CD4-positive, alpha-beta T cell (primary cell): ENCODE data around the gene TBX4. TPM values are rescaled to one million over a fixed set of nuclear protein-coding genes. Genes with fewer than 3 reads are reported as not detected.

Source experiments
- ATAC-seq: fragments of 200-7000 bp; cut with Tn5 transposase; one replicate; pipeline ENCODE4 v1.10.0; 2022; ENCODE audit warnings: mild to moderate bottlenecking; ENCODE audit not compliant: poor library complexity
- CTCF ChIA-PET: fragments of 350-600 bp; sonication (Branson Sonifier 250); formaldehyde crosslinking; loops from one replicate; lab custom pipeline; 2021; ENCODE audit warnings: antibody characterized with exemption, inconsistent platforms; lab: Charles Lee
- POLR2A ChIA-PET: fragments of 350-600 bp; sonication (Branson Sonifier 250); formaldehyde crosslinking; loops from one replicate; lab custom pipeline; 2021; ENCODE audit warnings: antibody characterized with exemption, inconsistent platforms; lab: Charles Lee
- DNase-seq, 14 experiments: peaks; one replicate each; pipeline ENCODE4 v3.0.0-alpha.2; 2013 to 2020; ENCODE audit warnings: mixed read lengths in 2 of 14
- H3K27ac ChIP-seq, 2 donors: one replicate each; pipeline versions ENCODE4 v1.5.1 to v1.7.0; 2013; ENCODE audit warnings: low read length in 2 of 2, low read depth in 1 of 2, mild to moderate bottlenecking in 1 of 2
- H3K27me3 ChIP-seq, 2 experiments: 1 replicate in 1 of 2; 2 replicates in 1 of 2; pipeline versions ENCODE4 v1.6.1 to v1.7.0; 2013; ENCODE audit warnings: low read length in 2 of 2, control low read depth in 1 of 2, mild to moderate bottlenecking in 1 of 2, moderate library complexity in 1 of 2; ENCODE audit not compliant: insufficient read depth in 2 of 2, control insufficient read depth in 1 of 2
- H3K36me3 ChIP-seq: one replicate; pipeline ENCODE4 v1.6.1; 2013; ENCODE audit warnings: low read length, control low read depth; ENCODE audit not compliant: insufficient read depth
- H3K4me1 ChIP-seq: one replicate; pipeline ENCODE4 v1.6.1; 2013; ENCODE audit warnings: low read length, control low read depth; ENCODE audit not compliant: insufficient read depth
- H3K4me3 ChIP-seq: one replicate; pipeline ENCODE4 v1.5.1; 2013; ENCODE audit warnings: mild to moderate bottlenecking, low read length, moderate library complexity
- H3K9me3 ChIP-seq, 2 experiments: 1 replicate in 1 of 2; 2 replicates in 1 of 2; pipeline versions ENCODE4 v1.6.1 to v1.7.0; 2013; ENCODE audit warnings: low read length in 2 of 2, mild to moderate bottlenecking in 2 of 2, control low read depth in 1 of 2, moderate library complexity in 1 of 2; ENCODE audit not compliant: control insufficient read depth in 1 of 2, insufficient read depth in 1 of 2
- H3K27ac Mint-ChIP-seq: one replicate; pipeline ENCODE4 v1.8.0; 2020; ENCODE audit warnings: mixed read lengths
- H3K27me3 Mint-ChIP-seq: one replicate; pipeline ENCODE4 v1.8.0; 2021; ENCODE audit warnings: mixed read lengths
- H3K36me3 Mint-ChIP-seq: one replicate; pipeline ENCODE4 v1.8.0; 2021; ENCODE audit warnings: low read depth, mixed read lengths
- H3K4me1 Mint-ChIP-seq: one replicate; pipeline ENCODE4 v1.8.0; 2021; ENCODE audit warnings: low read depth, mixed read lengths
- H3K4me3 Mint-ChIP-seq: one replicate; pipeline ENCODE4 v1.8.0; 2020; ENCODE audit warnings: mild to moderate bottlenecking, mixed read lengths
- H3K9me3 Mint-ChIP-seq: one replicate; pipeline ENCODE4 v1.8.0; 2020; ENCODE audit warnings: mixed read lengths
- CTCF ChIP-seq: fragments of 200-600 bp; IDR thresholded peaks from one replicate; pipeline ENCODE4 v1.8.0; 2022; ENCODE audit warnings: antibody characterized with exemption, mild to moderate bottlenecking
- intact Hi-C, 2 experiments: fragments of 100-400 bp; cut with DNase I in 1 of 2; cut with micrococcal nuclease in 1 of 2; formaldehyde crosslinking; loops; one replicate each; pipeline versions ENCODE4 v1.15.1 to v1.9.0; 2023 to 2025; cut with DNase I, micrococcal nuclease
- total RNA-seq, 174 experiments: library from RNA in 2 of 174; stranded (reverse) in 2 of 174; gene quantifications; one replicate each; pipeline ENCODE4 v1.2.3 and lab custom pipeline; 2021 to 2026

The TBX4 gene
- total RNA-seq, 2 experiments from 2014 or later: not detected

GRCh38 chr17:61461586-61461966, 9.4 kb downstream of the TBX4 start:
- peaks cover 64 to 82% of the 10 kb centered on the region in 2 experiments for H3K27me3 ChIP-seq
- intact Hi-C loops: no loop called here
- no peak for TF ChIP-seq CTCF
- Mint-ChIP-seq H3K36me3 (no peaks in the 10 kb centered on the region), H3K27ac (no peak overlapping the region), H3K27me3 (peaks cover 85% of the 10 kb centered on the region), H3K4me1 (peaks cover 23% of the 10 kb centered on the region), H3K9me3 (no peaks in the 10 kb centered on the region), H3K4me3 (no peak overlapping the region)
- no peak overlapping the region for H3K27ac ChIP-seq
- ATAC-seq (no peak), DNase-seq (peak in 1 of 14 experiments; percentile 30)
- no peaks in the 10 kb centered on the region for H3K36me3 ChIP-seq
- peaks cover 26% of the 10 kb centered on the region for H3K4me1 ChIP-seq
- H3K4me3 ChIP-seq: no peak overlapping the region
- ChIA-PET CTCF (no interaction called here), POLR2A (no interaction called here)
- peaks cover 0 to 18% of the 10 kb centered on the region in 2 experiments for H3K9me3 ChIP-seq

GRCh38 chr17:61461967-61462718, 9.9 kb downstream of the TBX4 start:
- ATAC-seq: no peak
- no peaks in the 10 kb centered on the region for H3K9me3 Mint-ChIP-seq
- peaks cover 21% of the 10 kb centered on the region for H3K4me1 ChIP-seq
- CTCF ChIA-PET: no interaction called here
- H3K27ac ChIP-seq: no peak overlapping the region
- peaks cover 59 to 78% of the 10 kb centered on the region in 2 experiments for H3K27me3 ChIP-seq
- no peak overlapping the region for H3K4me3 ChIP-seq
- no peak for TF ChIP-seq CTCF
- peaks cover 21% of the 10 kb centered on the region for H3K4me1 Mint-ChIP-seq
- H3K9me3 ChIP-seq: peaks cover 0 to 13% of the 10 kb centered on the region in 2 experiments
- H3K36me3 Mint-ChIP-seq: no peaks in the 10 kb centered on the region
- DNase-seq: peak in 1 of 14 experiments; percentile 33
- no peaks in the 10 kb centered on the region for H3K36me3 ChIP-seq
- H3K27me3 Mint-ChIP-seq: peaks cover 82% of the 10 kb centered on the region
- H3K4me3 Mint-ChIP-seq: peak overlapping the region; percentile 67
- intact Hi-C loops: no loop called here
- H3K27ac Mint-ChIP-seq: no peak overlapping the region
- POLR2A ChIA-PET: no interaction called here

- Histone ChIP-seq H3K36me3 (no peaks in the 10 kb centered on the region), H3K4me3 (no peak overlapping the region), H3K27me3 (peaks cover 52 to 78% of the 10 kb centered on the region in 2 experiments), H3K9me3 (peaks cover 0 to 13% of the 10 kb centered on the region in 2 experiments), H3K27ac (no peak overlapping the region), H3K4me1 (peaks cover 18% of the 10 kb centered on the region)
- CTCF ChIA-PET: no interaction called here
- POLR2A ChIA-PET: no interaction called here
- Mint-ChIP-seq H3K4me1 (peaks cover 16% of the 10 kb centered on the region), H3K27me3 (peaks cover 82% of the 10 kb centered on the region), H3K27ac (no peak overlapping the region), H3K36me3 (no peaks in the 10 kb centered on the region), H3K4me3 (no peak overlapping the region), H3K9me3 (no peaks in the 10 kb centered on the region)
- intact Hi-C loops: no loop called here
- no peak for ATAC-seq
- TF ChIP-seq CTCF: no peak
- DNase-seq: no peak
These were observed 10.6 kb downstream of the TBX4 start for GRCh38 chr17:61462719-61463315.
